Gastrocnemius medialis (tissue), 4 donors: ENCODE data around the gene NBPF4.
"Not testable (repeated sequence)": the region's sequence is repeated elsewhere in the genome, so short reads cannot be mapped to it uniquely, and the experiment has no call there.

Experiments
- POLR2A ChIP-seq, 2 donors: fragments of 450-650 bp; IDR thresholded peaks; one replicate each; pipeline ENCODE4 v1.6.1; 2017; ENCODE audit warnings: antibody characterized with exemption in 2 of 2, mild to moderate bottlenecking in 2 of 2, moderate library complexity in 2 of 2
- TF ChIP-seq, protein P1 (sequence below), 5 experiments: fragments of 450-650 bp in 3 of 5; fragments of 200-600 bp in 2 of 5; sonication (generic) in 2 of 5; IDR thresholded peaks in 4 of 5; conservative IDR thresholded peaks in 1 of 5; 1 replicate in 4 of 5; 2 replicates in 1 of 5; pipeline ENCODE4 v1.5.1; 2016 to 2019; ENCODE audit warnings: antibody characterized with exemption in 5 of 5, mild to moderate bottlenecking in 3 of 5, moderate library complexity in 3 of 5

DNA sequence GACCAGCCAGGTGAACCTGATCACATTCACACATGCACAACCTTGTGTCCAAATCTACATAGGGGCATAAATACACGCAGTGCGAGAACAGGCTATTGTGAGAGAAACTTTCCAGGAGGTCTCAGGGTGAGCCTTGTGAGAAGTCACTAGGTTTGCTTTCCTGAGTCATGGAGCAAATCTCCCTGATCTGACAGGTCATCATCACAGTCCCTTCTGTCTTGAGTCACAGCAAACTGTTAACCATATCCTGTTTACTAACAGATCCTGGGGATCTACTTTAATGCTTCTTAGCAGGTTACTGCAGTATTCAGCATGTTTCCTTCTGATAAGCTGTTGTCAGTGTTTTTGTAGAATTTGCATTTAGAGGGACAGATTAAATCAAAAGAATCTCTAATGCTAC, 8.6 kb downstream of the NBPF4 start:
- not testable (repeated sequence) for TF ChIP-seq POLR2A (IDR thresholded peaks at IDR 0.05)
- TF ChIP-seq, protein P1, sequence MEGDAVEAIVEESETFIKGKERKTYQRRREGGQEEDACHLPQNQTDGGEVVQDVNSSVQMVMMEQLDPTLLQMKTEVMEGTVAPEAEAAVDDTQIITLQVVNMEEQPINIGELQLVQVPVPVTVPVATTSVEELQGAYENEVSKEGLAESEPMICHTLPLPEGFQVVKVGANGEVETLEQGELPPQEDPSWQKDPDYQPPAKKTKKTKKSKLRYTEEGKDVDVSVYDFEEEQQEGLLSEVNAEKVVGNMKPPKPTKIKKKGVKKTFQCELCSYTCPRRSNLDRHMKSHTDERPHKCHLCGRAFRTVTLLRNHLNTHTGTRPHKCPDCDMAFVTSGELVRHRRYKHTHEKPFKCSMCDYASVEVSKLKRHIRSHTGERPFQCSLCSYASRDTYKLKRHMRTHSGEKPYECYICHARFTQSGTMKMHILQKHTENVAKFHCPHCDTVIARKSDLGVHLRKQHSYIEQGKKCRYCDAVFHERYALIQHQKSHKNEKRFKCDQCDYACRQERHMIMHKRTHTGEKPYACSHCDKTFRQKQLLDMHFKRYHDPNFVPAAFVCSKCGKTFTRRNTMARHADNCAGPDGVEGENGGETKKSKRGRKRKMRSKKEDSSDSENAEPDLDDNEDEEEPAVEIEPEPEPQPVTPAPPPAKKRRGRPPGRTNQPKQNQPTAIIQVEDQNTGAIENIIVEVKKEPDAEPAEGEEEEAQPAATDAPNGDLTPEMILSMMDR (IDR thresholded peaks at IDR 0.05 in 4 of 5, conservative IDR thresholded peaks at IDR 0.05 in 1 of 5): not testable (repeated sequence)
